SK-N-SH treated with all-trans-retinoic acid at 6 μM for 48 hours (cell line): ENCODE results near the gene CTSC.

Experiments used
- CREB5 ChIP-seq: fragments of 250-450 bp; sonication (Bioruptor Pico); IDR thresholded peaks from 2 replicates; pipeline ENCODE4 v1.5.1; 2020; ENCODE audit warnings: low read depth, mild to moderate bottlenecking, moderate library complexity
- GLIS3 ChIP-seq: fragments of 250-450 bp; sonication (Bioruptor Pico); IDR thresholded peaks from 2 replicates; pipeline ENCODE4 v1.5.0; 2020; ENCODE audit warnings: mild to moderate bottlenecking, moderate library complexity
- PATZ1 ChIP-seq: fragments of 250-450 bp; sonication (Bioruptor Pico); IDR thresholded peaks from 2 replicates; pipeline ENCODE4 v1.8.0; 2020; ENCODE audit warnings: mild to moderate bottlenecking, moderate library complexity, borderline replicate concordance
- PPARA ChIP-seq: fragments of 250-450 bp; sonication (Bioruptor Pico); IDR thresholded peaks from 2 replicates; pipeline ENCODE4 v1.5.0; 2020; ENCODE audit warnings: mild to moderate bottlenecking, borderline replicate concordance
- RARB ChIP-seq: fragments of 250-450 bp; sonication (Bioruptor Pico); IDR thresholded peaks from 2 replicates; pipeline ENCODE4 v1.8.0; 2021; ENCODE audit warnings: mild to moderate bottlenecking, moderate library complexity
- TCF4 ChIP-seq: fragments of 250-450 bp; sonication (Bioruptor Pico); IDR thresholded peaks from 2 replicates; pipeline ENCODE4 v1.8.0; 2021; ENCODE audit warnings: mild to moderate bottlenecking, moderate library complexity, borderline replicate concordance
- TOX ChIP-seq: fragments of 250-450 bp; sonication (Bioruptor Pico); IDR thresholded peaks from 2 replicates; pipeline ENCODE4 v1.8.0; 2021; ENCODE audit warnings: mild to moderate bottlenecking, moderate library complexity, borderline replicate concordance
- ZC3H10 ChIP-seq: fragments of 250-450 bp; sonication (Bioruptor Pico); IDR thresholded peaks from 2 replicates; pipeline ENCODE4 v1.5.1; 2021; ENCODE audit warnings: mild to moderate bottlenecking, moderate library complexity
- ZFP3 ChIP-seq: fragments of 250-450 bp; sonication (Bioruptor Pico); IDR thresholded peaks from 2 replicates; pipeline ENCODE4 v1.5.0; 2020; ENCODE audit warnings: mild to moderate bottlenecking, moderate library complexity
- ZFP30 ChIP-seq: fragments of 450-650 bp; formaldehyde crosslinking; IDR thresholded peaks from 2 replicates; pipeline ENCODE4 v1.5.0; 2022; ENCODE audit warnings: mild to moderate bottlenecking, moderate library complexity
- ZNF70 ChIP-seq: fragments of 450-650 bp; formaldehyde crosslinking; IDR thresholded peaks from 2 replicates; pipeline ENCODE4 v1.5.0; 2020; ENCODE audit warnings: mild to moderate bottlenecking, moderate library complexity

- TF ChIP-seq PPARA (CRISPR knock-in tag) (no peak), PATZ1 (no peak), ZC3H10 (CRISPR knock-in tag) (no peak), TOX (CRISPR knock-in tag) (no peak), RARB (CRISPR knock-in tag) (no peak), ZFP30 (no peak), CREB5 (CRISPR knock-in tag) (no peak), GLIS3 (CRISPR knock-in tag) (no peak), ZNF70 (CRISPR knock-in tag) (no peak), TCF4 (no peak), ZFP3 (CRISPR knock-in tag) (no peak)
These were observed 41.6 kb upstream of the CTSC start for GRCh38 chr11:88379130-88379529.
